K562 (cell line): ENCODE results near the gene FOXI1.

Experiments used
- XRCC5 ChIP-seq: fragments of 200-400 bp; formaldehyde crosslinking; IDR thresholded peaks from 2 replicates; pipeline ENCODE4 v1.6.1; 2017; ENCODE audit warnings: low read depth, mild to moderate bottlenecking, low read length
- ZFP36 ChIP-seq: fragments of 150-350 bp; IDR thresholded peaks from 2 replicates; pipeline ENCODE4 v1.6.1; 2018; ENCODE audit warnings: low read length, low read depth; ENCODE audit not compliant: partially characterized antibody

DNA sequence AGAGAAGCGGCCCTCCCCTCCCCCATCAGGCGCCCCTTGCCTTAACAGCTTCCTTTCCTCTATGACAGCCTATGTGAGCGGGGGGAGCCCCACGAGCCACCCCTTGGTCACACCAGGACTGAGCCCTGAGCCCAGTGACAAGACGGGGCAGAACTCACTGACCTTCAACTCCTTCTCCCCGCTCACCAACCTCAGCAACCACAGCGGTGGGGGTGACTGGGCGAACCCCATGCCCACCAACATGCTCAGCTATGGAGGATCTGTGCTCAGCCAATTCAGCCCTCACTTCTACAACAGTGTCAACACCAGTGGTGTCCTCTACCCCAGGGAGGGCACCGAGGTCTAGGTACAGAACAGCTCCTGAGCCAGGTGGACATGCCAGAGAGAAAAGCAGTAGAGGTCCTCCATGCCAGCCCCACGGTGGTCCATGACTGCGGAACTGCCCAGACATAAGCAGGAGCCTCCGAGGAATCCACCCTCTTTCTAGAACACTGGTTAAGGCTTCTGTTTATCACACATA, 2.6 kb downstream of the FOXI1 start:
- no peak for TF ChIP-seq ZFP36
- TF ChIP-seq XRCC5: no peak
